ENCODE data around the gene KIF1C. TPM values are rescaled to one million over a fixed set of nuclear protein-coding genes. Genes with fewer than 3 reads are reported as not detected.
A peak's percentile ranks its signal among the peaks of the same experiment; 100 is the strongest.

Gene KIF1C
- total and polyA plus RNA-seq, 9 of the 15 experiments (the other 6 are each of a cell fraction or from before 2014, with no cell fraction given): 0.38 to 68.4 (median 25.1) TPM

GRCh38 chr17:4949321-4950074 lies 48.3 kb upstream of the KIF1C start (continued):
- TF ChIP-seq MGA (IDR thresholded peaks at IDR 0.05) (peak; percentile 90), CHAMP1 (IDR thresholded peaks at IDR 0.05) (no peak), ZNF282 (CRISPR knock-in tag; IDR thresholded peaks at IDR 0.05) (no peak), DNMT1 (IDR thresholded peaks at IDR 0.05) (no peak), TFAM (CRISPR knock-in tag; conservative IDR thresholded peaks at IDR 0.05) (no peak), NCOA2 (IDR thresholded peaks at IDR 0.05; ENCODE audit: partially characterized antibody in 2 of 2) (no peak), CREBBP (IDR thresholded peaks at IDR 0.05; ENCODE audit: low read depth, low read length) (no peak), CHCHD3 (CRISPR knock-in tag; IDR thresholded peaks at IDR 0.05) (no peak), E2F1 (CRISPR knock-in tag; IDR thresholded peaks at IDR 0.05) (no peak), PPARD (CRISPR knock-in tag; IDR thresholded peaks at IDR 0.05) (no peak), IRF2 (CRISPR knock-in tag; IDR thresholded peaks at IDR 0.05) (no peak), ZNF436 (CRISPR knock-in tag; IDR thresholded peaks at IDR 0.05) (no peak), ZBTB7A (IDR thresholded peaks at IDR 0.05; ENCODE audit: borderline replicate concordance, control insufficient read depth, low read depth, low read length) (peak; percentile 76; the same call in 1 of the 2 replicates)

All from K562 (cell line).